Skin of body (tissue), 2 donors: Measurements from ENCODE around the gene DST. TPM values are rescaled to one million over a fixed set of nuclear protein-coding genes. Genes with fewer than 3 reads are reported as not detected.
"Not testable (repeated sequence)": the region's sequence is repeated elsewhere in the genome, so short reads cannot be mapped to it uniquely, and the experiment has no call there.

Experiments
- DNase-seq: peaks from one replicate; lab custom pipeline; 2025; lab: John Stamatoyannopoulos, UW
- total RNA-seq: library from RNA; depleted of rRNA; stranded (reverse); fragments of >200 nt; gene quantifications from one replicate; pipeline ENCODE4 v1.2.3, GENCODE V29; 2014

Gene DST
- total RNA-seq, 1 donor from 2014 or later = 449 TPM

DNA sequence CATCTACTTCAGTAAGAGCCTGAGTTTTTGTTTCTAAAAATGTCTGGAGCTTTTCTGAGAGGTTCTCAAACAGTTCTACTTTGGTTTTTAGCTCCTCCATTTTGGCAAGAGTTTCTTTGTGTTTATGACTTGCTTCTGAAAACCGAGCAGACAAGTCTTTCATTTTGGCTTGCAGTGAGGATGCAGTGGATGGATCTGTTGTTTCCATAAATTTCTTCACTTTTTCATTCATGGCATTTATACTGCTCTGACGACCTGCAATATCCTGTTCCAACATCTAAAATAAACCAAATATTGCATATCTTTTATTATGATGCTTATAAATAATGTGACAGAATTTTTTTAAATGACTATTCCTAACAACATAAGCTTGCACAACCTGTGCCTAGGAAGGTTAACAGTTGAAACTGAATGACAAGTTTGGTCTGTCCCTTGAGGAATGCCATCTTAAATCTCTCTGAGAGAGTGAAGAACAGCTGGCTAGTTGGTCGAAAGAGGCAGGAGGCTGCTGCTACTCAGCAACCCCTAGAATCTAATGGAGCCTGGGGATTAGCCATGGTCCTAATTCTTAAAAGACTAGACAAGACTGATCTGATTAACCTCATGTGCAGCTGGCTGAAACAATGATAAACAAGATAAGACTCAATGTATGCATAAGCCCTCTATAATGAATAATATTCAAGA is 69.8 kb downstream of the DST start:
- no peak for DNase-seq

GRCh38 chr6:56571605-56572004 is 71.1 kb downstream of the DST start:
- DNase-seq = no peak

GRCh38 chr6:56570413-56571359 is 72.0 kb downstream of the DST start:
- no peak for DNase-seq

GRCh38 chr6:56567501-56567900 is 75.2 kb downstream of the DST start:
- no peak for DNase-seq

DNA sequence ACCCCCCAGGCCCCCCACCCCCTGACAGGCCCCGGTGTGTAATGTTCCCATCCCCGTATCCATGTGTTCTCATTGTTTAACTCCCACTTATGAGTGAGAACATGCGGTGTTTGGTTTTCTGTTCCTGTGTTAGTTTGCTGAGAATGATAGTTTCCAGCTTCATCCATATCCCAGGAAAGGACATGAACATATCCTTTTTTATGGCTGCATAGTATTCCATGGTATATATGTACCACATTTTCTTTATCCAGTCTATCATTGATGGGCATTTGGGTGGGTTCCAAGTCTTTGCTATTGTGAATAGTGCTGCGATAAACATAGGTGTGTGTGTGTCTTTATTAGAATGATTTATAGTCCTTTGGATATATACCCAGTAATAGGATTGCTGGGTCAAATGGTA is 80.0 kb downstream of the DST start:
- DNase-seq = not testable (repeated sequence)

GRCh38 chr6:56556751-56557540 is 85.7 kb downstream of the DST start:
- no peak for DNase-seq

GRCh38 chr6:56555438-56555872 is 87.2 kb downstream of the DST start:
- DNase-seq = no peak

DNA sequence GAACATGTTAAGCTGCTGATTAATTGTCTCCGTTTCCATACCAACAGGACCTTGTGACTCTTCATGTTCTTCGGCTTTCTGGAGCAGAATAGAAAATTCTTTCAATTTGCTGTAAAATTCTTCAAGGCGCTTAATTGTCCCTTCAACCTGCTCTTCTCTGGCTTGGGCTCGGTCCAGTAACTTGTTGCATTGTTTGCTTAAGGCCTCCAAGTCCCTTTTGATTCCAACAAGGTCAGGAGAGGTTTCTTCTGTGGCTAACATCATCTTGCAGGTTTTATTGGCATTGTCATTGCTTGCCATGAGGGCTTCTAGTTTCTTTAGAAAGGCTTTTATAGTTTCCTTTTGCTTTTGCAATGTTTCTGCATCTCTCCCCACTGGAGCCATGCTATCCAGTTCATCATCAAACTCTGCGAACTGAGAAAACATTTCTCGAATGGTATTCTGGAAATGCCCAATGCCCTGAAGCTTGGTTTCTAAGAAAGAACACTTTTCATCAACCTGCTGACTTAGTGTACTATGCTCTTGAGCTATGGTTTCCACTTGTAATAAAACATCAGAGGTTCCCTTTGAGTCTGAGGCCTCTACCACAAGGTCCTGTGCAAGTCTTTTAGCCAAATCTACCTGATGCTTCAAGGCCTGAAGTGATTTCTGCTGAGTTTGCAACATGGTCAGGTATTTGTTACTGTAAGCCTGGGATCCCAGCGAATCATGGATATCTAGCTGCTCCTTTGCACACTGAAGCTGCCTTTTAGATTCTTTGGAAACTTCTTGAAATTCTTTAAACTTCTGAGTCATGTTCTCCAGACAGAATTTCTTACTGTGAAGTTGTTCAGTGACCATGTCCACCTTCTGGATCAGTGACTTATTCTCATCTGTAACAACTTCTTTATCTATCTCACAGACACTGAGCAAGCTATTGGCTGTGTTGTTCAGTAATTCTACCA is 90.2 kb downstream of the DST start:
- DNase-seq = no peak

DNA sequence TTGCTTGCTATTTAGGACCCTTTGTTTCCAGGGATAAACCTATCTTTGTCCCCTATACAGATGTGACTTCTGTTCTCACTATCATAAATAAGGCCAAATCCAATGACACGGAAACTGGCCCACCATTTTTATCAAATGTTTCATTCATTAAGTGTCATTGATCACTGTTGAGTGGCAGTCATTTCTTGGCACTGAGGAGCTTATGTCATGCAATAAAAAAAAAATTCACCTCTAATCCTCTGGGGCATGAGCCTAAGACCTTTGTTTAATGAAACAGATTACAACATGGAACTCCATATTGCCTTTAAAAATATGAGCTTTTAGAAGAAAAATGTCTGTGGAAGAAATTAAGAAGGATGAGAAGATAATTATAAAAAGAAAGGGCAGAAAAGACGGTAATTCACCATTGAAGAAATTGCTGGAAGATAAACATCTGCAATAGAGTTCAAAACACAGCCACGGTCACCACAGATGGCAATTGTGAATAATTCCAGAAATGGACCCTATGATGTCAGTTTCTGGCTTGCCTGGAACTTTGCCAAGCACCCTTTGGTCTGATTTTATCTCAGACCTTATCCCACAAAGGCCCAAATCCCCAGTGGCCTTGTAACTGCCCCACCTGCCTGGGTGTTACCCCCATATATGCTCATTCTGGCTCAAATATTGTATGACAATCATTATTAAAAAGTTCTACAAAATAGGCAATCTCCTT is 91.1 kb downstream of the DST start:
- DNase-seq = no peak

DNA sequence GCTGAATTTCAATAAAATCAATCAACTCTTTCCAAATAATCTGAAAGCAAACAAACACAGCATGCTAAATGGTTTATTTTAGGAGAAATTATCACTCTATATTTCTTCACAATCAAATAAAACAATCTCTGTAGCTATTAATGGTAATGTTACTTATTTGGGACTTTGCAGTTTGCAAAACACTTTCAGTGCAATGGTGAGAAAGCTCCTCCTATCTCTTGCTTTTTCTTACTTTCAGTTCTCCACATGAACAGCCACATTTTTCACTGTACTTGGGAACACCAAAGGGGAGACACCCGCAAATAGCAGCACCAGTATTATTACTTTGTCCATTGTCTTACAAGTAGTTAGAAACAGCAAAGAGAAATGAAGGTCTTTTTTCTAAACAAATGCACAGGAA is 92.4 kb downstream of the DST start:
- DNase-seq = no peak

DNA sequence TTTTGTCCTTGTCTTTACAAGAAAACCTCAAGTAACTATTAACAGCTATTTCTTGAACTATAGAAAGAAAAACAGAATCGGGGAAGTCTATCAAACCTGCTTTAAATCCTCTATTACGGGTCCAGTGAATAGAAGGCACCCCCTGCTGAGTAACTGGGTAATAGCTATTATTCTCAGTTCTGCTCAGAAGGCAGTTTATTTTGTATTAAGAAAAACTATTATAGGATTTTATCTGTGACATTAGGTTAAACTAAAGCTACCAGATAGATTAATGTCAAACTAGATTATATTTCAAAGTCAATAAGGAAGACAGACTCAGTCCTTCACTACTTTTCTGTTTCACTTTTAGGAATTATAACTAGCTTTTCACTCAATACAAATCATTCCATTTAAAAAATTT is 93.7 kb downstream of the DST start:
- no peak for DNase-seq

DNA sequence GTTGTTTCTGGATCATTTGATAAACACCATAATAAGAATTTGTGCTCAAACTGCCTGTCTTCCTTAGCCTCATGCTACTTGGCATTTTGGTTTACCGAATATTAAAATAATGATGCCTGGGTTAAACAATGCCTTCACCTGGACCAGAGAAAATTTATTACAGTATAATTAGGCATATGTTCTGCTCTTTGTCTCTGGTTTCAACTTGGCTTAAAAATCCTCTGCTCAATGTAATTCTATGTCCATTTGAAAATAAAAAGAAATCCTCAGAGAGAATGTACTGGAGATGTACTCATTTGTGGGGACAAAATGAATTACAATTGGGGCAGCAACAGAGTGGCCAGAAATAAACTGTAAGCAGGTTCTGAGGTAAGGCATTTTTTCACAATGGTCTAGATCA is 95.0 kb downstream of the DST start:
- no peak for DNase-seq

GRCh38 chr6:56542364-56543331 is 100.0 kb downstream of the DST start:
- DNase-seq = peak; percentile 92

DNA sequence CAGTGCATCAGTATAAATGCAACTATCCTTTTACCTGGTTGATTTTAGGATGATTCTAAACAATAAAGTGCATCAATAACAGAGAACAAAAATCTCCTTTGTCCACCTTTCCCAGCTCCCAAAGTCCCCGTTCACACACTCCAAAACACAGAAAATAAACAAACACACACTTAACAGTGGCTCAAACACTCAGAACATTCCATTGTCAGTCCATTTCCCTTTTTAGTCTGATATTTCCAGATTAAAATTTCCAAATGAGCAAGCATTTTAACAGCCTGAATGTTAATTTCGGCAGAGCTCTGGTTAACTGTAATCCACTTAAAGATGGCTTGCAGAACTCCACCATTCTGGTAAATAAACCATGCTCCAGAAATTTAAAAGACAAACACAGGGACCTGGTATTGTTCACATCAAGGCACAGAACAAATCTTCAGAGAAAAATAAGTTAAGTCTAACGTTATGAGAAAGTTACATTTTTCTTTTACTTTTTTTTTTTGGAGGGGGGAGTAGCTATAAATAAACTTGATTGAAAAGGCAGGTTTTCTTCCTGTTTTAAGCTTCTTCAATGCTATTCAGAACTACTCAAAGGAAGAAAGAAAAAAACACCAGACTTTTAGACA is 100.8 kb downstream of the DST start:
- DNase-seq = no peak

GRCh38 chr6:56541030-56541600 is 101.6 kb downstream of the DST start:
- DNase-seq = peak; percentile 45

DNA sequence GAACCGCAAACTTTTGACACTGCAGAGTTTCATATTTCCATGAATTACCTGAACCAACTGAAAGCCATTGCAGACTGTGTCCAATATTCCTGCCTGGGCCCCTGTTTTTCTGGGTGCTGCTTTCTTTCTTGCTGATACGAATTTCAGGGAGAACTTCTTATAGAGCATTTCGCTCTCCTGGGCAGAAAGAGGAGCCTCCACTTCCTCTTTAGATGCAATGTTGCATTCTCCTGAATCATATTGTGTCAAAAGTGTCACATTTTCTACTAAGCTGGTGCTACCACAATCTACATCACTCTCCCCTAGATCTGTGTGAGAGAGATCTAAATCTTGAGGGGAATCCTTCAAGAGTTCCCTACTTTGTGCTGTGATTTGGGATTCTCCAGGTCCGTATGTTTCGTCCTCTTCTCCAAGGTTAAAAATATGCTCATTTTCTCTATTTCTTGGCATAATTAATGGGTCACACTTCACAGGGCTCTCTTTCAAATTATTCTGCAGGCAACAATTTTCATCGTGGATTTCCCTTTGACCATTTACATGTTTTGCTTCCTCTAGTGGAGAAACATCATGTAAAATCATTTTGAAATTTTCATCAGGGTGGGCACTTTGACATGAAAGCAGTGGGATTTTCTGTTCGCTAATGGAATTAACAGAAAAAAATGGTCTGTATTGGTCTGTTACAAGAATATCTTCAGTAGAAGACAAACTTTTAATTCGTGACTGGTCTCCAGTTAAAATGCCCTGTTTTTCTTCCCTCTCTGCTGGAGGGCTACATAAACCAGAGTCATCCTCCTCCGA is 102.3 kb downstream of the DST start:
- peak; percentile 40 for DNase-seq

DNA sequence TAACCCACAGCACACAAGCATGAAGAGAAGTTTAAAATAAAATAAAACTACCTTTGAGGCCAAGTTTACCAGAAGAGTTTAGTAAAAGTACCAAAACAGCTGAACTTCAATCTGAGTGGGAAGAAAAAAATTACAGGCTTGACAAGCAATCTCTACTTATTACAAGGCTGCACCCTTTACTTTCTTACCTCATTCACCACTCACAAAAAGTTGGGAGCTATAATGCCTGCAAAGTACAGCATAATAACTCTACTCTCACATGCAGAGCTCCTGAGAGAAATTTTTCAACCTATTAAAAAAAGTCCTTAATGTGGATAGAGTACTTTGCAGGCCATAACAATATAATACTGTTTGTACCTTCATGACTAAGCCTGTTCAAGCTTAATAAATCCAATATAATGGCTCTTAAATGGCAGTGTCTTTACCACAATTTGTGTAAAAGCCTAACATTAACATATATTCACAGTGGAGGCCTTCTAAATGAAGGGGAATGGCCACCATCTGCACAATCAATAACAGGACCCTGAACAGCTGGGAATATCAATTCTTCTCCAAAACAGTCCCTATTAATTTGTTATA is 103.1 kb downstream of the DST start:
- no peak for DNase-seq
